ENCODE measurements around the gene PCF11.

DNA sequence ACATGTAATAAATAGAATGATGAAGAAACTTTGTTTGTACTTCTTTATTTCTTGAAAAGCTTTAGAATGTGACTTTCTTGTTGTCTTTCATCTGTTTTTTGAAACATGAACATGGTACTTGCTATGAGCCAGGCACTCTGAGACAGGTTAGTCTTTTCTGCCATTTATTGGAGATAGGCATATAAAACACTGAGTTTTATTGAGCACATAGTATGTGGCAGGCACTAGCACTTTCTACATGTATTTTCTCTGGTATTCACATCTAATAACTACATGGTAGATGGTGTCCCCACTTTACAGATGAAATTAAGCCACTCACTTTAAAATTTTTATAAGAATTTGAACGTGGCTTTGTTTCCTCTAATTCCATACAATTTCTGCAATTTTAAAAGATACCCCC lies 28.8 kb downstream of the PCF11 start:
- TF ChIP-seq, protein P1, sequence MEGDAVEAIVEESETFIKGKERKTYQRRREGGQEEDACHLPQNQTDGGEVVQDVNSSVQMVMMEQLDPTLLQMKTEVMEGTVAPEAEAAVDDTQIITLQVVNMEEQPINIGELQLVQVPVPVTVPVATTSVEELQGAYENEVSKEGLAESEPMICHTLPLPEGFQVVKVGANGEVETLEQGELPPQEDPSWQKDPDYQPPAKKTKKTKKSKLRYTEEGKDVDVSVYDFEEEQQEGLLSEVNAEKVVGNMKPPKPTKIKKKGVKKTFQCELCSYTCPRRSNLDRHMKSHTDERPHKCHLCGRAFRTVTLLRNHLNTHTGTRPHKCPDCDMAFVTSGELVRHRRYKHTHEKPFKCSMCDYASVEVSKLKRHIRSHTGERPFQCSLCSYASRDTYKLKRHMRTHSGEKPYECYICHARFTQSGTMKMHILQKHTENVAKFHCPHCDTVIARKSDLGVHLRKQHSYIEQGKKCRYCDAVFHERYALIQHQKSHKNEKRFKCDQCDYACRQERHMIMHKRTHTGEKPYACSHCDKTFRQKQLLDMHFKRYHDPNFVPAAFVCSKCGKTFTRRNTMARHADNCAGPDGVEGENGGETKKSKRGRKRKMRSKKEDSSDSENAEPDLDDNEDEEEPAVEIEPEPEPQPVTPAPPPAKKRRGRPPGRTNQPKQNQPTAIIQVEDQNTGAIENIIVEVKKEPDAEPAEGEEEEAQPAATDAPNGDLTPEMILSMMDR (conservative IDR thresholded peaks at IDR 0.05; ENCODE audit: low read depth, low read length) = no peak
- no peak for TF ChIP-seq EZH2 (IDR thresholded peaks at IDR 0.05; ENCODE audit: borderline replicate concordance, low read depth, low read length, poor library complexity, severe bottlenecking)
